ENCODE results near the gene GLRA1.

DNA sequence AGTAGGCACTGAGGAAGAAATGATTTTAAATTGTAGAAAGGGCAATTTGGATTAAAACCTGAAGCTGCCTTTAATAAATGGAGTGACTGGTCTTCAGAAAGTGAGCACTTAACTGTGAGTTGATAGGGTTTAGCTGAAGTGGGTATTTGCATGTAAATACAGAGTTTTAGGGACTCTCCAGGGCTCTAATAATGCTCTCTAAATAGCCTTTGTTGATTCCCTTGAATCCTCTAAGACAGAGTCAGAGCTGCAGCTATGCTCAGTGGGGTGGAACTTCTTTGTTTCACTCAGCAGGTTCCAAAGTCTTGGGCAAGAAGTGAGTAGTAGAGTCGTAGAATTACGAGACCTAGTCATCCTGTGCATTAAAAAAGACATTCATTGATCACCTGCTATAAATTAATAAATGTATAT lies 21.4 kb downstream of the GLRA1 start:
- TF ChIP-seq, protein P1, sequence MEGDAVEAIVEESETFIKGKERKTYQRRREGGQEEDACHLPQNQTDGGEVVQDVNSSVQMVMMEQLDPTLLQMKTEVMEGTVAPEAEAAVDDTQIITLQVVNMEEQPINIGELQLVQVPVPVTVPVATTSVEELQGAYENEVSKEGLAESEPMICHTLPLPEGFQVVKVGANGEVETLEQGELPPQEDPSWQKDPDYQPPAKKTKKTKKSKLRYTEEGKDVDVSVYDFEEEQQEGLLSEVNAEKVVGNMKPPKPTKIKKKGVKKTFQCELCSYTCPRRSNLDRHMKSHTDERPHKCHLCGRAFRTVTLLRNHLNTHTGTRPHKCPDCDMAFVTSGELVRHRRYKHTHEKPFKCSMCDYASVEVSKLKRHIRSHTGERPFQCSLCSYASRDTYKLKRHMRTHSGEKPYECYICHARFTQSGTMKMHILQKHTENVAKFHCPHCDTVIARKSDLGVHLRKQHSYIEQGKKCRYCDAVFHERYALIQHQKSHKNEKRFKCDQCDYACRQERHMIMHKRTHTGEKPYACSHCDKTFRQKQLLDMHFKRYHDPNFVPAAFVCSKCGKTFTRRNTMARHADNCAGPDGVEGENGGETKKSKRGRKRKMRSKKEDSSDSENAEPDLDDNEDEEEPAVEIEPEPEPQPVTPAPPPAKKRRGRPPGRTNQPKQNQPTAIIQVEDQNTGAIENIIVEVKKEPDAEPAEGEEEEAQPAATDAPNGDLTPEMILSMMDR (IDR thresholded peaks at IDR 0.05 in 8 of 11, conservative IDR thresholded peaks at IDR 0.05 in 3 of 11) = no peak
- no peak for TF ChIP-seq POLR2A (IDR thresholded peaks at IDR 0.05)
